Spleen (tissue), 7 donors: Measurements from ENCODE around the gene ZXDC.

Source experiments
- CTCF ChIP-seq, 11 experiments: fragments of 200-600 bp in 7 of 11; fragments of 450-650 bp in 4 of 11; sonication (generic) in 4 of 11; IDR thresholded peaks in 8 of 11; conservative IDR thresholded peaks in 3 of 11; 1 replicate in 7 of 11; 2 replicates in 4 of 11; pipeline versions ENCODE4 v1.4.0 to v1.8.0; 2016 to 2021; ENCODE audit warnings: antibody characterized with exemption in 11 of 11, inconsistent platforms in 4 of 11, mild to moderate bottlenecking in 1 of 11
- POLR2A ChIP-seq, 3 donors: fragments of 450-650 bp; IDR thresholded peaks; one replicate each; pipeline ENCODE4 v1.5.1; 2017; ENCODE audit warnings: antibody characterized with exemption in 3 of 3, mild to moderate bottlenecking in 1 of 3
- donor health status: DM: no; HTN: no; CAD: no; lungs with moderate emphysema.
- donor health status: DM: no; HTN: no; CAD: no.
- donor health status: DM: no; HTN: no; CAD: no.

DNA sequence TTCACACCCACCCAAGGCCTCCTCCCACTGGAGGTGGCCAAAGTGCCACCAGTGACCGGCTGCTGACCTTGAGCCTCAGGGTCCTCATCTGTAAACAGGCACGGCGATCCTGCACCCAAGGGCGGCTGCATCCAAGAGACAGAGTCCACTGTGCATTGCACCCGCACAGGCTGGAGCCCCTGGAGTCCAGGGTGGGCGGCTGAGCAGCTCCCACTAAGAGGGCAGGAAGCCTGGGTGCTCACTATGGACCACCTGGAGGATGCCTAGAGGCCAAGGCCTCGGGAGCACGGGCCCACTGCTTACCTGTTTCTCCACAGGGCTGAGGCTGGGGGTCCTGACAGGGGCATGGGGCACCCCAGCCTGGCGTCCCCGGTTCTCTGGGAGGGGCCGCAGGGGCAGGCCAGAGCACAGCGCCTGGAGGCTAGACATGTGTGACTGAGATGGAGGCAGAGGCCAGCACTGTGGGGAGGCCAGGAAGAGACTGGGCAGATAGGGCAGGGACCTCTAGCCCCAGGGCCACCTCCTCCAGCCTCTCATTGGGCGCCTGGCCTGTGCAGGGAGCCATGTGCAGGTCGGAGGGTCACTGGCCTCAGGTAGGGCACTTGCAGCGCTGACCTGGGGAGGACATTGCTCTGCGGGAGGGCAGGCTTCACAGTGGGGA lies 41.7 kb upstream of the ZXDC start, which contains the start of gene UROC1:
- TF ChIP-seq CTCF (IDR thresholded peaks at IDR 0.05 in 8 of 11, conservative IDR thresholded peaks at IDR 0.05 in 3 of 11) (no peak), POLR2A (IDR thresholded peaks at IDR 0.05) (no peak)
